HG03060 (cell line): ENCODE measurements around the gene TCP1.
"Not testable (repeated sequence)": the region's sequence is repeated elsewhere in the genome, so short reads cannot be mapped to it uniquely, and the experiment has no call there.

ENCODE experiments used
- ATAC-seq: cut with Tn5 transposase; IDR thresholded peaks from one replicate; pipeline ENCODE4 v1.9.1; 2021; ENCODE audit warnings: low read depth, moderate number of reproducible peaks; ENCODE audit not compliant: unreplicated experiment

The TCP1 gene

GRCh38 chr6:159789377-159790148 is at the start of gene TCP1:
Gene TCP1 (minus strand): TSS chr6:159789602. CDS start chr6:159789468, 134 bp downstream.
- peak; percentile 65 for ATAC-seq

GRCh38 chr6:159838020-159838744 is 48.8 kb upstream of the TCP1 start:
- ATAC-seq, result no peak

GRCh38 chr6:159837511-159837910 is 48.1 kb upstream of the TCP1 start:
- ATAC-seq, result no peak

GRCh38 chr6:159836718-159837490 is 47.5 kb upstream of the TCP1 start:
- no peak for ATAC-seq

- ATAC-seq, result no peak
These were observed 44.7 kb upstream of the TCP1 start for GRCh38 chr6:159833997-159834603.

GRCh38 chr6:159833556-159833955 is 44.2 kb upstream of the TCP1 start:
- no peak for ATAC-seq

- ATAC-seq, result no peak
These were observed 43.5 kb upstream of the TCP1 start for GRCh38 chr6:159832946-159833345.

- no peak for ATAC-seq
These were observed 41.9 kb upstream of the TCP1 start for GRCh38 chr6:159831373-159831679.

- ATAC-seq, result no peak
These were observed 41.3 kb upstream of the TCP1 start for GRCh38 chr6:159830501-159831372.

GRCh38 chr6:159829526-159829925 is 40.1 kb upstream of the TCP1 start:
- no peak for ATAC-seq

GRCh38 chr6:159828074-159828473 is 38.7 kb upstream of the TCP1 start:
- no peak for ATAC-seq

- ATAC-seq, result no peak
These were observed 37.7 kb upstream of the TCP1 start for GRCh38 chr6:159826968-159827647.

- no peak for ATAC-seq
These were observed 36.6 kb upstream of the TCP1 start for GRCh38 chr6:159826004-159826403.

- ATAC-seq, result not testable (repeated sequence)
These were observed 35.3 kb upstream of the TCP1 start for GRCh38 chr6:159824690-159825089.

GRCh38 chr6:159823953-159824352 is 34.6 kb upstream of the TCP1 start:
- no peak for ATAC-seq

- ATAC-seq, result no peak
These were observed 32.3 kb upstream of the TCP1 start for GRCh38 chr6:159821726-159822125.

- no peak for ATAC-seq
These were observed 31.7 kb upstream of the TCP1 start for GRCh38 chr6:159821122-159821521.

GRCh38 chr6:159819932-159820640 is 30.7 kb upstream of the TCP1 start:
- no peak for ATAC-seq

GRCh38 chr6:159819098-159819497 is 29.7 kb upstream of the TCP1 start:
- no peak for ATAC-seq
